Panc1 (cell line): ENCODE data around the gene LDLRAD4. TPM values are rescaled to one million over a fixed set of nuclear protein-coding genes. Genes with fewer than 3 reads are reported as not detected.

ENCODE experiments used
- ATAC-seq: fragments of 200-7000 bp; cut with Tn5 transposase; 2 replicates; pipeline ENCODE4 v1.9.1; 2020; ENCODE audit warnings: mild to moderate bottlenecking, moderate library complexity
- BruUV-seq: library from RNA; stranded (reverse); fragments of 400-500 nt; replicated peaks from 2 replicates; lab custom pipeline; 2021; lab: Mats Ljungman, UMichigan
- CTCF ChIA-PET: fragments of 300-600 bp; sonication (Branson Sonifier 250); formaldehyde crosslinking; loops from one replicate; lab custom pipeline; 2022; ENCODE audit warnings: antibody characterized with exemption; lab: Charles Lee
- POLR2A ChIA-PET: fragments of 300-600 bp; sonication (Branson Sonifier 250); formaldehyde crosslinking; loops from one replicate; lab custom pipeline; 2022; ENCODE audit warnings: antibody characterized with exemption; lab: Charles Lee
- DNase-seq: peaks from one replicate; pipeline ENCODE4 v3.0.0-alpha.2; 2010; ENCODE audit warnings: low read depth, low spot score
- H3K27ac ChIP-seq: 2 replicates; pipeline ENCODE4 v1.5.1; 2011; ENCODE audit warnings: mild to moderate bottlenecking, low read length, inconsistent platforms
- H3K27me3 ChIP-seq: fragments of 200-500 bp; sonication (Bioruptor generic); 2 replicates; pipeline ENCODE4 v1.6.0; 2014; ENCODE audit warnings: low read length, inconsistent platforms; ENCODE audit not compliant: control insufficient read depth, insufficient read depth
- H3K36me3 ChIP-seq: fragments of 200-500 bp; sonication (Bioruptor generic); 2 replicates; pipeline ENCODE4 v1.5.1; 2014; ENCODE audit warnings: inconsistent platforms, mild to moderate bottlenecking, low read length, moderate library complexity; ENCODE audit not compliant: control insufficient read depth, insufficient read depth
- H3K4me1 ChIP-seq: 2 replicates; pipeline ENCODE4 v1.5.1; 2011; ENCODE audit warnings: inconsistent platforms, mild to moderate bottlenecking, low read length, moderate library complexity; ENCODE audit not compliant: control insufficient read depth, insufficient read depth
- H3K4me3 ChIP-seq, 2 experiments: 2 replicates each; pipeline ENCODE4 v1.5.1; 2011 to 2012; ENCODE audit warnings: low read depth in 2 of 2, low read length in 2 of 2, mild to moderate bottlenecking in 2 of 2, inconsistent platforms in 1 of 2, moderate library complexity in 1 of 2
- H3K9me3 ChIP-seq: fragments of 200-500 bp; sonication (Bioruptor generic); 2 replicates; pipeline ENCODE4 v1.5.1; 2014; ENCODE audit warnings: low read depth, mild to moderate bottlenecking, inconsistent platforms, low read length, moderate library complexity; ENCODE audit not compliant: control insufficient read depth, insufficient read depth
- POLR2AphosphoS5 ChIP-seq: IDR thresholded peaks from 2 replicates; pipeline ENCODE4 v1.6.1; 2012; ENCODE audit warnings: mild to moderate bottlenecking, low read depth, low read length, moderate library complexity
- SIN3A ChIP-seq: IDR thresholded peaks from 2 replicates; pipeline ENCODE4 v1.6.1; 2012; ENCODE audit warnings: low read depth, mild to moderate bottlenecking, low read length, moderate library complexity, borderline replicate concordance; ENCODE audit not compliant: insufficient read depth
- TCF7L2 ChIP-seq: IDR thresholded peaks from 2 replicates; pipeline ENCODE4 v1.6.1; 2011; ENCODE audit warnings: mild to moderate bottlenecking, low read depth, low read length, inconsistent platforms
- in situ Hi-C: cut with HindIII; loops from 2 replicates; pipeline ENCODE4 v1.10.0; 2016; ENCODE audit warnings: low sequenced_read_pairs, low pct_unique_long_range_greater_than_20kb
- intact Hi-C: fragments of 100-400 bp; cut with micrococcal nuclease; formaldehyde crosslinking; loops from one replicate; pipeline ENCODE4 v1.10.0; 2022; ENCODE audit not compliant: unreplicated experiment
- total RNA-seq: library from RNA; stranded (reverse); gene quantifications from one replicate; pipeline ENCODE4 v1.2.1, GENCODE V29; 2021; ENCODE audit not compliant: unreplicated experiment
- TF ChIP-seq, protein P1 (sequence below), 2 experiments: IDR thresholded peaks; 2 replicates each; pipeline ENCODE4 v1.6.1; 2011 to 2012; ENCODE audit warnings: low read depth in 2 of 2, control low read depth in 1 of 2, low read length in 1 of 2, mild to moderate bottlenecking in 1 of 2, moderate library complexity in 1 of 2; ENCODE audit not compliant: insufficient read depth in 1 of 2
- TF ChIP-seq, protein P2 (sequence below): fragments of 450-650 bp; IDR thresholded peaks from 2 replicates; pipeline ENCODE4 v1.5.1; 2017; ENCODE audit warnings: mild to moderate bottlenecking

Gene LDLRAD4
- total RNA-seq, 1 experiment from 2014 or later: 0.28 TPM

- DNase-seq (no peak), ATAC-seq (no peak)
- Histone ChIP-seq H3K4me3 (no peak overlapping the region), H3K27ac (no peak overlapping the region), H3K9me3 (no peaks in the 10 kb centered on the region), H3K4me1 (no peaks in the 10 kb centered on the region), H3K27me3 (peaks cover 2% of the 10 kb centered on the region; the same call in 1 of the 2 replicates), H3K36me3 (no peaks in the 10 kb centered on the region)
- TF ChIP-seq, protein P1, sequence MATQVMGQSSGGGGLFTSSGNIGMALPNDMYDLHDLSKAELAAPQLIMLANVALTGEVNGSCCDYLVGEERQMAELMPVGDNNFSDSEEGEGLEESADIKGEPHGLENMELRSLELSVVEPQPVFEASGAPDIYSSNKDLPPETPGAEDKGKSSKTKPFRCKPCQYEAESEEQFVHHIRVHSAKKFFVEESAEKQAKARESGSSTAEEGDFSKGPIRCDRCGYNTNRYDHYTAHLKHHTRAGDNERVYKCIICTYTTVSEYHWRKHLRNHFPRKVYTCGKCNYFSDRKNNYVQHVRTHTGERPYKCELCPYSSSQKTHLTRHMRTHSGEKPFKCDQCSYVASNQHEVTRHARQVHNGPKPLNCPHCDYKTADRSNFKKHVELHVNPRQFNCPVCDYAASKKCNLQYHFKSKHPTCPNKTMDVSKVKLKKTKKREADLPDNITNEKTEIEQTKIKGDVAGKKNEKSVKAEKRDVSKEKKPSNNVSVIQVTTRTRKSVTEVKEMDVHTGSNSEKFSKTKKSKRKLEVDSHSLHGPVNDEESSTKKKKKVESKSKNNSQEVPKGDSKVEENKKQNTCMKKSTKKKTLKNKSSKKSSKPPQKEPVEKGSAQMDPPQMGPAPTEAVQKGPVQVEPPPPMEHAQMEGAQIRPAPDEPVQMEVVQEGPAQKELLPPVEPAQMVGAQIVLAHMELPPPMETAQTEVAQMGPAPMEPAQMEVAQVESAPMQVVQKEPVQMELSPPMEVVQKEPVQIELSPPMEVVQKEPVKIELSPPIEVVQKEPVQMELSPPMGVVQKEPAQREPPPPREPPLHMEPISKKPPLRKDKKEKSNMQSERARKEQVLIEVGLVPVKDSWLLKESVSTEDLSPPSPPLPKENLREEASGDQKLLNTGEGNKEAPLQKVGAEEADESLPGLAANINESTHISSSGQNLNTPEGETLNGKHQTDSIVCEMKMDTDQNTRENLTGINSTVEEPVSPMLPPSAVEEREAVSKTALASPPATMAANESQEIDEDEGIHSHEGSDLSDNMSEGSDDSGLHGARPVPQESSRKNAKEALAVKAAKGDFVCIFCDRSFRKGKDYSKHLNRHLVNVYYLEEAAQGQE (IDR thresholded peaks at IDR 0.05; ENCODE audit: insufficient read depth in 1 of 2, low read depth in 2 of 2, low read length in 1 of 2): no peak
- TF ChIP-seq, protein P2, sequence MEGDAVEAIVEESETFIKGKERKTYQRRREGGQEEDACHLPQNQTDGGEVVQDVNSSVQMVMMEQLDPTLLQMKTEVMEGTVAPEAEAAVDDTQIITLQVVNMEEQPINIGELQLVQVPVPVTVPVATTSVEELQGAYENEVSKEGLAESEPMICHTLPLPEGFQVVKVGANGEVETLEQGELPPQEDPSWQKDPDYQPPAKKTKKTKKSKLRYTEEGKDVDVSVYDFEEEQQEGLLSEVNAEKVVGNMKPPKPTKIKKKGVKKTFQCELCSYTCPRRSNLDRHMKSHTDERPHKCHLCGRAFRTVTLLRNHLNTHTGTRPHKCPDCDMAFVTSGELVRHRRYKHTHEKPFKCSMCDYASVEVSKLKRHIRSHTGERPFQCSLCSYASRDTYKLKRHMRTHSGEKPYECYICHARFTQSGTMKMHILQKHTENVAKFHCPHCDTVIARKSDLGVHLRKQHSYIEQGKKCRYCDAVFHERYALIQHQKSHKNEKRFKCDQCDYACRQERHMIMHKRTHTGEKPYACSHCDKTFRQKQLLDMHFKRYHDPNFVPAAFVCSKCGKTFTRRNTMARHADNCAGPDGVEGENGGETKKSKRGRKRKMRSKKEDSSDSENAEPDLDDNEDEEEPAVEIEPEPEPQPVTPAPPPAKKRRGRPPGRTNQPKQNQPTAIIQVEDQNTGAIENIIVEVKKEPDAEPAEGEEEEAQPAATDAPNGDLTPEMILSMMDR: no peak
- in situ Hi-C loops: no loop called here
- POLR2A ChIA-PET: interaction anchor here (0.5 kb wide), 1 partner anchor 879 kb away, joined by 3 read pairs; the partner anchor contains the start of genes CEP76 and PSMG2
- CTCF ChIA-PET: interaction anchor here (0.6 kb wide), 1 partner anchor 23 kb away, joined by 3 read pairs; no protein-coding TSS in a partner anchor
- intact Hi-C loops: no loop called here
- BruUV-seq: no TSS peak
Observed at GRCh38 chr18:13581496-13582177, 363.1 kb downstream of the LDLRAD4 start.

- ChIA-PET CTCF (interaction anchor here (0.6 kb wide), 1 partner anchor 24 kb away, joined by 3 read pairs; no protein-coding TSS in a partner anchor), POLR2A (no interaction called here)
- in situ Hi-C loops (no loop called here), intact Hi-C loops (no loop called here)
- DNase-seq (no peak), ATAC-seq (no peak)
- no TSS peak for BruUV-seq
- no peaks in the 10 kb centered on the region for H3K4me1 ChIP-seq
- no peaks in the 10 kb centered on the region for H3K36me3 ChIP-seq
- H3K4me3 ChIP-seq: no peak overlapping the region
- no peak overlapping the region for H3K27ac ChIP-seq
- 0 out of 2 replicates have a peak, but pooled peaks cover 2% of the 10 kb centered on the region for H3K27me3 ChIP-seq
- no peak for TF ChIP-seq POLR2AphosphoS5
- TF ChIP-seq, protein P1 (IDR thresholded peaks at IDR 0.05; ENCODE audit: insufficient read depth in 1 of 2, low read depth in 2 of 2, low read length in 1 of 2): no peak
- TF ChIP-seq SIN3A: no peak
- TF ChIP-seq, protein P2: no peak
- TF ChIP-seq TCF7L2: no peak
- no peaks in the 10 kb centered on the region for H3K9me3 ChIP-seq
Observed at GRCh38 chr18:13582178-13582670, 363.7 kb downstream of the LDLRAD4 start.
